GM20431 (cell line): ENCODE results near the gene CHST13.
"Not testable (repeated sequence)": the region's sequence is repeated elsewhere in the genome, so short reads cannot be mapped to it uniquely, and the experiment has no call there.

ENCODE experiments used
- in situ Hi-C: fragments of 300-500 bp; cut with MseI, MboI; formaldehyde crosslinking; loops from one replicate; pipeline ENCODE4 v1.15.0; 2020; ENCODE audit warnings: low sequenced_read_pairs; ENCODE audit not compliant: unreplicated experiment

Gene CHST13

GRCh38 chr3:126524429-126524988 is 554 bp downstream of the CHST13 start:
- in situ Hi-C loops = no loop called here

- in situ Hi-C loops = no loop called here
These were observed 1.3 kb downstream of the CHST13 start for GRCh38 chr3:126525091-126525852.

GRCh38 chr3:126525853-126526667 is 2.1 kb downstream of the CHST13 start:
- in situ Hi-C loops = no loop called here

GRCh38 chr3:126526668-126527005 is 2.7 kb downstream of the CHST13 start:
- in situ Hi-C loops = no loop called here

- in situ Hi-C loops = no loop called here
These were observed 3.1 kb downstream of the CHST13 start for GRCh38 chr3:126527006-126527405.

GRCh38 chr3:126527455-126528211 is 3.7 kb downstream of the CHST13 start:
- in situ Hi-C loops = no loop called here

- in situ Hi-C loops = no loop called here
These were observed 4.5 kb downstream of the CHST13 start for GRCh38 chr3:126528419-126528799.

- in situ Hi-C loops = no loop called here
These were observed 5.0 kb downstream of the CHST13 start for GRCh38 chr3:126528800-126529541.

- in situ Hi-C loops = no loop called here
These were observed 5.7 kb downstream of the CHST13 start for GRCh38 chr3:126529585-126530170.

- in situ Hi-C loops = no loop called here
These were observed 6.5 kb downstream of the CHST13 start for GRCh38 chr3:126530171-126531050.

- in situ Hi-C loops = no loop called here
These were observed 7.0 kb downstream of the CHST13 start for GRCh38 chr3:126531051-126531330.

GRCh38 chr3:126533506-126533905 is 9.6 kb downstream of the CHST13 start:
- in situ Hi-C loops = no loop called here

- in situ Hi-C loops = not testable (repeated sequence)
These were observed 10.8 kb downstream of the CHST13 start for GRCh38 chr3:126534716-126535115.

GRCh38 chr3:126535636-126536035 is 11.7 kb downstream of the CHST13 start:
- in situ Hi-C loops = no loop called here

GRCh38 chr3:126536126-126536525 is 12.2 kb downstream of the CHST13 start:
- in situ Hi-C loops = no loop called here

GRCh38 chr3:126537116-126537729 is 13.3 kb downstream of the CHST13 start:
- in situ Hi-C loops = no loop called here

- in situ Hi-C loops = no loop called here
These were observed 13.9 kb downstream of the CHST13 start for GRCh38 chr3:126537730-126538281.

GRCh38 chr3:126538316-126538715 is 14.4 kb downstream of the CHST13 start:
- in situ Hi-C loops = no loop called here
